Hepatic stellate cell (primary cell): Measurements from ENCODE around the gene PRPSAP2.

Experiments used
- DNase-seq: peaks from one replicate; pipeline ENCODE4 v3.0.0; 2011; ENCODE audit warnings: low spot score

The PRPSAP2 gene

GRCh38 chr17:18962494-18962815 is 104.5 kb downstream of the PRPSAP2 start:
- DNase-seq: no peak

- DNase-seq: peak; percentile 40
These were observed 105.4 kb downstream of the PRPSAP2 start for GRCh38 chr17:18963126-18964017.

- DNase-seq: no peak
These were observed 106.1 kb downstream of the PRPSAP2 start for GRCh38 chr17:18964018-18964351.

GRCh38 chr17:18964550-18964949 is 106.6 kb downstream of the PRPSAP2 start:
- no peak for DNase-seq

GRCh38 chr17:18965530-18966236 is 107.8 kb downstream of the PRPSAP2 start:
- DNase-seq: no peak

- no peak for DNase-seq
These were observed 109.1 kb downstream of the PRPSAP2 start for GRCh38 chr17:18966831-18967624.

- DNase-seq: no peak
These were observed 110.0 kb downstream of the PRPSAP2 start for GRCh38 chr17:18967916-18968315.

- no peak for DNase-seq
These were observed 110.4 kb downstream of the PRPSAP2 start for GRCh38 chr17:18968345-18968744.

- no peak for DNase-seq
These were observed 111.3 kb downstream of the PRPSAP2 start for GRCh38 chr17:18968945-18969887.

- no peak for DNase-seq
These were observed 112.9 kb downstream of the PRPSAP2 start for GRCh38 chr17:18970582-18971480.

- DNase-seq: no peak
These were observed 113.9 kb downstream of the PRPSAP2 start for GRCh38 chr17:18971801-18972200.

- no peak for DNase-seq
These were observed 116.6 kb downstream of the PRPSAP2 start for GRCh38 chr17:18974407-18975149.

GRCh38 chr17:18975597-18975996 is 117.7 kb downstream of the PRPSAP2 start:
- DNase-seq: no peak

GRCh38 chr17:18976201-18976600 is 118.3 kb downstream of the PRPSAP2 start:
- DNase-seq: no peak

- no peak for DNase-seq
These were observed 119.1 kb downstream of the PRPSAP2 start for GRCh38 chr17:18977021-18977420.

- no peak for DNase-seq
These were observed 119.7 kb downstream of the PRPSAP2 start for GRCh38 chr17:18977646-18978045.

- no peak for DNase-seq
These were observed 120.1 kb downstream of the PRPSAP2 start for GRCh38 chr17:18978050-18978449.

- no peak for DNase-seq
These were observed 120.7 kb downstream of the PRPSAP2 start for GRCh38 chr17:18978655-18979054.
